Loucy (cell line): ENCODE data around the gene PAF1.

Experiments used
- EZH2phosphoT487 ChIP-seq: fragments of 200-600 bp; IDR thresholded peaks from 2 replicates; pipeline ENCODE4 v1.6.1; 2018; ENCODE audit warnings: antibody characterized with exemption, mild to moderate bottlenecking, moderate library complexity, borderline replicate concordance
- TF ChIP-seq, protein P1 (sequence below): fragments of 200-600 bp; sonication (generic); conservative IDR thresholded peaks from 2 replicates; pipeline ENCODE4 v1.5.1; 2014; ENCODE audit warnings: mild to moderate bottlenecking, antibody characterized with exemption, low read length

DNA sequence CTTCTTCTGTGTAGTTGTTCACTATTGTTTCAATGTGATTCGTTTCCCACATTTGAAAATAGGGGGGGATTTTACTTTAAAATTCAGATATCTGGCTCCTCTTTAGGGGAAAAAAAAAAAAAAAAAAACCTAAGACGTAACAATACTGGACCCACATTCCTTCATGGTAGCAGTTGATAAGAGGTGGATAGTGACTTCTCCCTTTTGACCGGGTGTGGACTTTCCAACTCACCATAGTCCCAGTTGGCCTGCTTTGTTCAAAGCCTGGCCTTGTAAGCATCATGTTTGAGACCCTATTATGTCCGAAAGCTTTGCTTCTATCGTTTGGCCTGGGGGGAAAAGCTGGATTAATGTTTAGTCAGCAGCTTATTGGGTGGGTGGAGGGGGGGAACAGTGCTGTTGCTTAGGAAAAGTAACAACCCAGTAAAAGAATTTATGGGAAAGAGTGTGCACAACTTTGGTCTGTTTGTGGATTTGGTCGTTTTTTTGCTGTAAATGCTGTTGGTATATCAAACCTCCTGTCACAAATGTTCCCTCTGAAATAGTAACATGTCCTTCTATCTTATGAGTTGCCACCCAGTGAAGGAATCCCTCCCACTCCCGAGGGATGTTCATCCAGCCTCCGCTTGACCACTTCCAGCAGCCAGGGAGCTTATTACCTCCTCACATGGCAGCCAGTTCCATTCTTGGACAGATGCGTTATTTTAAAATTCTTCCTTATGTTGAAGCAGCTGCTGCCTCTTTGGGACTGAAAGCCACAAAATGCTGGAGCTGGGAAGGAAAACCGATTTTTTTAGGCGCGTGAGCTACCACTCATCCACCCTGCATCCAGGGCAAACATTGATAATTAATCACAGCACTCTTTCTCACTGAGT lies 38.3 kb downstream of the PAF1 start:
- TF ChIP-seq, protein P1, sequence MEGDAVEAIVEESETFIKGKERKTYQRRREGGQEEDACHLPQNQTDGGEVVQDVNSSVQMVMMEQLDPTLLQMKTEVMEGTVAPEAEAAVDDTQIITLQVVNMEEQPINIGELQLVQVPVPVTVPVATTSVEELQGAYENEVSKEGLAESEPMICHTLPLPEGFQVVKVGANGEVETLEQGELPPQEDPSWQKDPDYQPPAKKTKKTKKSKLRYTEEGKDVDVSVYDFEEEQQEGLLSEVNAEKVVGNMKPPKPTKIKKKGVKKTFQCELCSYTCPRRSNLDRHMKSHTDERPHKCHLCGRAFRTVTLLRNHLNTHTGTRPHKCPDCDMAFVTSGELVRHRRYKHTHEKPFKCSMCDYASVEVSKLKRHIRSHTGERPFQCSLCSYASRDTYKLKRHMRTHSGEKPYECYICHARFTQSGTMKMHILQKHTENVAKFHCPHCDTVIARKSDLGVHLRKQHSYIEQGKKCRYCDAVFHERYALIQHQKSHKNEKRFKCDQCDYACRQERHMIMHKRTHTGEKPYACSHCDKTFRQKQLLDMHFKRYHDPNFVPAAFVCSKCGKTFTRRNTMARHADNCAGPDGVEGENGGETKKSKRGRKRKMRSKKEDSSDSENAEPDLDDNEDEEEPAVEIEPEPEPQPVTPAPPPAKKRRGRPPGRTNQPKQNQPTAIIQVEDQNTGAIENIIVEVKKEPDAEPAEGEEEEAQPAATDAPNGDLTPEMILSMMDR: no peak
- no peak for TF ChIP-seq EZH2phosphoT487
